K562 (cell line): ENCODE measurements around the gene NKAIN1. TPM values are rescaled to one million over a fixed set of nuclear protein-coding genes. Genes with fewer than 3 reads are reported as not detected.
A peak's percentile ranks its signal among the peaks of the same experiment; 100 is the strongest.

Source experiments
- CHD2 ChIP-seq: IDR thresholded peaks from 2 replicates; pipeline ENCODE4 v1.6.1; 2011; ENCODE audit warnings: low read depth, low read length
- CSDE1 ChIP-seq, 2 experiments: fragments of 450-650 bp; IDR thresholded peaks; 2 replicates each; pipeline ENCODE4 v1.6.1; 2016; ENCODE audit warnings: mild to moderate bottlenecking in 1 of 2
- EHMT2 ChIP-seq: fragments of 450-650 bp; IDR thresholded peaks from 2 replicates; pipeline ENCODE4 v1.6.1; 2018; ENCODE audit warnings: antibody characterized with exemption
- GATAD2B ChIP-seq: fragments of 450-650 bp; IDR thresholded peaks from 2 replicates; pipeline ENCODE4 v1.6.1; 2017; ENCODE audit warnings: mild to moderate bottlenecking, borderline replicate concordance
- KDM5B ChIP-seq: fragments of 200-600 bp; sonication (generic); IDR thresholded peaks from 2 replicates; pipeline ENCODE4 v1.6.1; 2012; ENCODE audit warnings: low read depth, mild to moderate bottlenecking, moderate library complexity, low read length, control low read depth, inconsistent platforms; ENCODE audit not compliant: insufficient replicate concordance
- PHF8 ChIP-seq: fragments of 200-600 bp; sonication (generic); IDR thresholded peaks from 2 replicates; pipeline ENCODE4 v1.6.1; 2012; ENCODE audit warnings: mixed run types, mild to moderate bottlenecking, inconsistent platforms, low read length, moderate library complexity, borderline replicate concordance
- U2AF1 ChIP-seq: fragments of 200-400 bp; formaldehyde crosslinking; optimal IDR thresholded peaks from 2 replicates; pipeline ENCODE3; 2017; ENCODE audit warnings: mild to moderate bottlenecking, low read depth, low read length, moderate library complexity
- XRCC3 ChIP-seq: fragments of 450-650 bp; IDR thresholded peaks from 2 replicates; pipeline ENCODE4 v1.6.1; 2017; ENCODE audit warnings: mild to moderate bottlenecking, moderate library complexity
- ZKSCAN8 ChIP-seq: fragments of 200-800 bp; sonication (Bioruptor generic); IDR thresholded peaks from 2 replicates; pipeline ENCODE4 v1.6.1; 2016; ENCODE audit warnings: missing genetic modification characterization, missing compliant biosample characterization
- ZNF133 ChIP-seq: fragments of 250-450 bp; sonication (Bioruptor Pico); IDR thresholded peaks from 2 replicates; pipeline ENCODE4 v1.4.0; 2020; ENCODE audit warnings: mild to moderate bottlenecking
- ZNF311 ChIP-seq: fragments of 250-450 bp; sonication (Bioruptor Pico); IDR thresholded peaks from 2 replicates; pipeline ENCODE4 v1.4.0; 2020; ENCODE audit warnings: mild to moderate bottlenecking, moderate library complexity
- ZNF592 ChIP-seq: fragments of 450-650 bp; IDR thresholded peaks from 2 replicates; pipeline ENCODE4 v1.6.1; 2017; ENCODE audit warnings: antibody characterized with exemption, mild to moderate bottlenecking
- ZNF609 ChIP-seq: sonication (generic); formaldehyde crosslinking; IDR thresholded peaks from 2 replicates; pipeline ENCODE4 v1.8.1; 2023; ENCODE audit warnings: missing genetic modification reagents, mild to moderate bottlenecking, borderline replicate concordance
- ZNF740 ChIP-seq, 3 experiments: fragments of 200-800 bp in 1 of 3; sonication (Bioruptor generic) in 1 of 3; sonication (generic) in 1 of 3; formaldehyde crosslinking in 1 of 3; IDR thresholded peaks; 2 replicates each; pipeline versions ENCODE4 v1.6.1 to v1.8.0; 2016 to 2022; ENCODE audit warnings: mild to moderate bottlenecking in 2 of 3, missing compliant biosample characterization in 2 of 3, missing genetic modification characterization in 2 of 3, missing genetic modification reagents in 1 of 3
- polyA plus RNA-seq, 8 experiments: library from polyadenylated mRNA; depleted of rRNA in 4 of 8; stranded (reverse) in 5 of 8; unstranded in 3 of 8; fragments of >200 nt; fragmentation: Nextera tagmentation in 2 of 8; fragmentation: Illumina TruSeq in 1 of 8; extraction: Ambion mirVana in 2 of 8; extraction: Trizol in 1 of 8; gene quantifications; 2 replicates each; pipeline versions ENCODE4 v1.2.1 to v1.2.3, GENCODE V29; 2011 to 2014; ENCODE audit warnings: inconsistent platforms in 1 of 8, missing spikeins in 1 of 8
- total RNA-seq, 7 experiments: library from RNA; depleted of rRNA in 6 of 7; stranded (reverse); fragments of >200 nt in 6 of 7; fragmentation: Illumina TruSeq in 2 of 7; extraction: Trizol in 2 of 7; gene quantifications; 2 replicates each; pipeline versions ENCODE4 v1.2.1 to v1.2.3, GENCODE V29; 2011 to 2021; ENCODE audit warnings: low replicate concordance in 1 of 7

NKAIN1 gene
- total and polyA plus RNA-seq, 9 of the 15 experiments (the other 6 are each of a cell fraction or from before 2014, with no cell fraction given) = 0.03 to 0.22 (median 0.04) TPM; not detected in 3

- TF ChIP-seq ZNF609 = no peak
- peak; percentile 76; the same call in 1 of the 2 replicates for TF ChIP-seq ZNF133 (CRISPR knock-in tag)
- peak; percentile 57; the same call in 1 of the 2 replicates for TF ChIP-seq ZKSCAN8 (CRISPR knock-in tag)
- TF ChIP-seq KDM5B = peak; percentile 47
- no peak for TF ChIP-seq GATAD2B
- TF ChIP-seq XRCC3 = no peak
- peak; percentile 69 for TF ChIP-seq EHMT2
- TF ChIP-seq CHD2 = no peak
- TF ChIP-seq U2AF1 = no peak
- peak; percentile 95 for TF ChIP-seq ZNF592
- 0 out of 2 replicates have a peak, but pooled peaks have one; percentile 48 for TF ChIP-seq ZNF311 (CRISPR knock-in tag)
- peak; percentile 25; the same call in 1 of the 2 replicates for TF ChIP-seq PHF8
- TF ChIP-seq ZNF740 (CRISPR knock-in tag; IDR thresholded peaks at IDR 0.05) = no peak
- TF ChIP-seq ZNF740 (tag; IDR thresholded peaks at IDR 0.05) = no peak
- no peak for TF ChIP-seq CSDE1 (IDR thresholded peaks at IDR 0.05)
Measured at GRCh38 chr1:31159869-31160611, 79.6 kb downstream of the NKAIN1 start (continued).
